HL-60 (cell line): ENCODE measurements around the gene POU4F1.
A peak's percentile ranks its signal among the peaks of the same experiment; 100 is the strongest.

Source experiments
- DNase-seq, 2 experiments: peaks; one replicate each; pipeline ENCODE4 v3.0.0-alpha.2; 2010 to 2020; ENCODE audit warnings: low read depth in 1 of 2, low spot score in 1 of 2
- H3K27ac ChIP-seq: fragments of 250-450 bp; sonication (Bioruptor Pico); replicated peaks from 2 replicates; pipeline ENCODE4 v1.5.1; 2020; ENCODE audit warnings: mild to moderate bottlenecking, moderate library complexity
- H3K27me3 ChIP-seq: fragments of 250-450 bp; sonication (Bioruptor Pico); 2 replicates; pipeline ENCODE4 v1.5.1; 2021; ENCODE audit warnings: mild to moderate bottlenecking, moderate library complexity; ENCODE audit not compliant: insufficient read depth, poor library complexity, severe bottlenecking
- H3K4me3 ChIP-seq: replicated peaks from 2 replicates; pipeline ENCODE4 v1.5.1; 2011; ENCODE audit warnings: mild to moderate bottlenecking, control low read depth, low read length; ENCODE audit not compliant: insufficient read depth
- CTCF ChIP-seq: IDR thresholded peaks from one replicate; pipeline ENCODE4 v1.5.1; 2011; ENCODE audit warnings: low read length, control low read depth, inconsistent platforms; ENCODE audit not compliant: insufficient read depth
- GABPA ChIP-seq: IDR thresholded peaks from 2 replicates; pipeline ENCODE4 v1.6.1; 2012; ENCODE audit warnings: low read depth
- POLR2AphosphoS5 ChIP-seq: IDR thresholded peaks from 2 replicates; pipeline ENCODE4 v1.6.1; 2012; ENCODE audit warnings: low read depth
- SPI1 ChIP-seq: IDR thresholded peaks from 2 replicates; pipeline ENCODE4 v1.6.1; 2012; ENCODE audit warnings: low read depth, mild to moderate bottlenecking, borderline replicate concordance
- TF ChIP-seq, protein P1 (sequence below): IDR thresholded peaks from 2 replicates; pipeline ENCODE4 v1.6.1; 2012; ENCODE audit warnings: low read depth; ENCODE audit not compliant: insufficient replicate concordance

Gene POU4F1

GRCh38 chr13:78596399-78596735 is 7.0 kb downstream of the POU4F1 start:
- TF ChIP-seq GABPA (no peak), CTCF (no peak), POLR2AphosphoS5 (no peak), SPI1 (no peak)
- TF ChIP-seq, protein P1, sequence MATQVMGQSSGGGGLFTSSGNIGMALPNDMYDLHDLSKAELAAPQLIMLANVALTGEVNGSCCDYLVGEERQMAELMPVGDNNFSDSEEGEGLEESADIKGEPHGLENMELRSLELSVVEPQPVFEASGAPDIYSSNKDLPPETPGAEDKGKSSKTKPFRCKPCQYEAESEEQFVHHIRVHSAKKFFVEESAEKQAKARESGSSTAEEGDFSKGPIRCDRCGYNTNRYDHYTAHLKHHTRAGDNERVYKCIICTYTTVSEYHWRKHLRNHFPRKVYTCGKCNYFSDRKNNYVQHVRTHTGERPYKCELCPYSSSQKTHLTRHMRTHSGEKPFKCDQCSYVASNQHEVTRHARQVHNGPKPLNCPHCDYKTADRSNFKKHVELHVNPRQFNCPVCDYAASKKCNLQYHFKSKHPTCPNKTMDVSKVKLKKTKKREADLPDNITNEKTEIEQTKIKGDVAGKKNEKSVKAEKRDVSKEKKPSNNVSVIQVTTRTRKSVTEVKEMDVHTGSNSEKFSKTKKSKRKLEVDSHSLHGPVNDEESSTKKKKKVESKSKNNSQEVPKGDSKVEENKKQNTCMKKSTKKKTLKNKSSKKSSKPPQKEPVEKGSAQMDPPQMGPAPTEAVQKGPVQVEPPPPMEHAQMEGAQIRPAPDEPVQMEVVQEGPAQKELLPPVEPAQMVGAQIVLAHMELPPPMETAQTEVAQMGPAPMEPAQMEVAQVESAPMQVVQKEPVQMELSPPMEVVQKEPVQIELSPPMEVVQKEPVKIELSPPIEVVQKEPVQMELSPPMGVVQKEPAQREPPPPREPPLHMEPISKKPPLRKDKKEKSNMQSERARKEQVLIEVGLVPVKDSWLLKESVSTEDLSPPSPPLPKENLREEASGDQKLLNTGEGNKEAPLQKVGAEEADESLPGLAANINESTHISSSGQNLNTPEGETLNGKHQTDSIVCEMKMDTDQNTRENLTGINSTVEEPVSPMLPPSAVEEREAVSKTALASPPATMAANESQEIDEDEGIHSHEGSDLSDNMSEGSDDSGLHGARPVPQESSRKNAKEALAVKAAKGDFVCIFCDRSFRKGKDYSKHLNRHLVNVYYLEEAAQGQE: no peak

DNA sequence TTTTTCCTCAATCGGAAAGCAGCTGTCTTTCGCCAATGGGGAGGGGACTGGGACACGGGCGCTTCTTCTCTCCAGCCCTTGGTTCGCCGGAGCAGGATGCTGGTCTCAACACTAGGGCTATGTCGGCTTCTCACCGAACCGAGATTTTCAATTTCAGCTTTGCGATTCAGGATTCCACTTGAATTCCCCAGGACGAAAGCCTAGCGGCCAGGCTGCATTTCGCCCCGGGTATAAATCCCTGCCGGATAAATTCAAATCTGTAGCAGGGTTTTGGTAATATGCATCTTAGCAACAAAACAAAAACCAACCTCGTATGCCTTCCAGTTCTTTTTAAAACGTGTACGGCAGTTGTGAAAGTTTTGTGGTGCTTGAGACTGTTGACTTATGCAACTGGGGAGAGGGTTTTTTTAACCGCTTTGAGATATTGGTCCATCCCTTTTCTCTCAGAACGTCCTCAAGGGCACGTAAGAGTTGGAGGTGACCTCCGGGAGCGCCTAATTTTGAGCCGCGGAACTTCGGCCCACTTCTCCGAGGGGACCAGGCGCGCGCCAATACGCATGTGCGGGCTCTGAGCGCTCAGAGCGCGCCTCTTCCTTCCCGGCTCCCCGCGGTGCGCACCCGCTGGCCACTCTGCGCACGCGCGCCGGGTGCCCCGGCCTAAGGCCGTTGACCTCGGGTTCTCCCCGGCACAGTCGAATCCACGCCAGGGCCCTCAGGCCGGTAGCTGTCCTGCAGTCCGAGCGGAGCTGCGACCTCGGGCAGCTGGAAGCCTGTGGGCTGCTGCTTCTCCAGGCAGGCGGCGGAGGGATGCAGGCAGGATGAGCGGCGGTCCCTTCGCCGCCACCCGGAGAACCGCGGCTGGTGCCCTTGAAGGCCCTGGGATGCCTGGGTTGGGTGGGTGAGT is 7.6 kb downstream of the POU4F1 start:
- H3K27ac ChIP-seq: no peak overlapping the region
- DNase-seq: peak; percentile 27 to 66
- peak overlapping the region; percentile 49 for H3K4me3 ChIP-seq
- TF ChIP-seq, protein P1: peak; percentile 17
- no peak for TF ChIP-seq CTCF
- no peak for TF ChIP-seq SPI1
- H3K27me3 ChIP-seq: peaks cover 84% of the 10 kb centered on the region

More at GRCh38 chr13:78596399-78596735, 7.0 kb downstream of the POU4F1 start:
- H3K4me3 ChIP-seq: peak overlapping the region; percentile 49
- DNase-seq: no peak
- H3K27ac ChIP-seq: no peak overlapping the region
- peaks cover 85% of the 10 kb centered on the region for H3K27me3 ChIP-seq

DNA sequence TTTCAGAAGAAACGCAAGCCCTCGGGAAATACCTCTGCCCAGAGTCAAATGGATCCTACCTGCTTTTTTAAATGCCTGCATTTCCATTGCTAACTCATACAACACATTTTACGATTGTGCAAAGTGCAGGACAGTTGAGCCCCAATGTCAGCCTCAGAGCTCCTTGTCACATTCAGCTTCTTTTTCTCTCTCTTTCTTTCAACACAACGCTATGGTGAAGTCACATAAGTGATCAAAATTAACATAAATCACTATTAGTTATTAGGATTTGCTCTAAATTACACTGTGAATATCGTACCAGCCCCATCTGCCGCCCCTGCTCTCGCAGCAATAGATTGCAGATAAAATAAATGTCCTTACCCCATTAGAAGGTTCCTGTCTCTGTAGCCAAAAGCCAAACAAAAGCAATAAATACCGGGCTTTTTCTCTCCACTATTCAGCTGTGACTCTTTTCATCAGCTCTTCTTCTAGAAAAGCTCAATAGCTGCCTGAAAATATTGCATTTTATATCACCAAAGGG is 8.8 kb downstream of the POU4F1 start:
- Histone ChIP-seq H3K27me3 (peaks cover 80% of the 10 kb centered on the region), H3K27ac (no peak overlapping the region), H3K4me3 (no peak overlapping the region)
- TF ChIP-seq, protein P1: no peak
- DNase-seq: no peak
